Karpas-422 (cell line): ENCODE results near the gene RPS6KL1. TPM values are rescaled to one million over a fixed set of nuclear protein-coding genes. Genes with fewer than 3 reads are reported as not detected.

Source experiments
- DNase-seq: peaks from one replicate; pipeline ENCODE4 v3.0.0-alpha.2; 2015
- H2AFZ ChIP-seq: fragments of 200-600 bp; sonication (generic); 2 replicates; pipeline ENCODE4 v1.6.1; 2014; ENCODE audit warnings: antibody characterized with exemption, low read length, mixed read lengths
- H3K27ac ChIP-seq: fragments of 200-600 bp; sonication (generic); 2 replicates; pipeline ENCODE4 v1.5.1; 2014; ENCODE audit warnings: mild to moderate bottlenecking, low read length, moderate library complexity
- H3K27me3 ChIP-seq: fragments of 200-600 bp; sonication (generic); 2 replicates; pipeline ENCODE4 v1.6.1; 2014; ENCODE audit warnings: low read length, mixed read lengths
- H3K36me3 ChIP-seq: fragments of 200-600 bp; sonication (generic); 2 replicates; pipeline ENCODE4 v1.6.1; 2014; ENCODE audit warnings: low read length, mixed read lengths; ENCODE audit not compliant: insufficient read depth
- H3K4me1 ChIP-seq: fragments of 200-600 bp; sonication (generic); 2 replicates; pipeline ENCODE4 v1.6.1; 2014; ENCODE audit warnings: mild to moderate bottlenecking, low read length, mixed read lengths
- H3K4me2 ChIP-seq: fragments of 200-600 bp; sonication (generic); 2 replicates; pipeline ENCODE4 v1.6.1; 2014; ENCODE audit warnings: low read length, low read depth, mild to moderate bottlenecking; ENCODE audit not compliant: poor library complexity, severe bottlenecking
- H3K4me3 ChIP-seq: fragments of 200-600 bp; sonication (generic); 2 replicates; pipeline ENCODE4 v1.5.1; 2014; ENCODE audit warnings: mild to moderate bottlenecking, antibody characterized with exemption, low read length, mixed read lengths
- H3K79me2 ChIP-seq: fragments of 200-600 bp; sonication (generic); 2 replicates; pipeline ENCODE4 v1.6.1; 2014; ENCODE audit warnings: mild to moderate bottlenecking, low read length, mixed read lengths
- H3K9ac ChIP-seq: fragments of 200-600 bp; sonication (generic); 2 replicates; pipeline ENCODE4 v1.6.0; 2014; ENCODE audit warnings: low read length
- H3K9me2 ChIP-seq: fragments of 200-600 bp; sonication (generic), shearing (Covaris generic); replicated peaks from 2 replicates; pipeline ENCODE4 v1.6.0; 2014; ENCODE audit warnings: mild to moderate bottlenecking, low read length, moderate library complexity; ENCODE audit not compliant: insufficient read depth
- H3K9me3 ChIP-seq: fragments of 300-700, 200-600 bp; sonication (generic); 2 replicates; pipeline ENCODE4 v1.6.1; 2014; ENCODE audit warnings: low read length, mixed read lengths
- H4K20me1 ChIP-seq: fragments of 200-600 bp; sonication (generic); 2 replicates; pipeline ENCODE4 v1.6.1; 2014; ENCODE audit warnings: mild to moderate bottlenecking, antibody characterized with exemption, low read length, low read depth; ENCODE audit not compliant: insufficient read depth
- total RNA-seq: library from RNA; depleted of rRNA; stranded (reverse); fragments of >200 nt; shearing (Covaris generic); gene quantifications from 2 replicates; pipeline ENCODE4 v1.2.3, GENCODE V29; 2014; ENCODE audit warnings: low replicate concordance

RPS6KL1 gene
- total RNA-seq, 1 experiment from 2014 or later, result 34.3 TPM

- Histone ChIP-seq H4K20me1 (no peaks in the 10 kb centered on the region), H3K9ac (peak overlapping the region; percentile 40; the same call in 1 of the 2 replicates), H3K9me2 (no peaks in the 10 kb centered on the region), H3K27ac (no peak overlapping the region), H3K4me1 (peaks cover 20% of the 10 kb centered on the region), H2AFZ (peak overlapping the region; percentile 96), H3K9me3 (no peaks in the 10 kb centered on the region), H3K79me2 (no peaks in the 10 kb centered on the region), H3K4me3 (no peak overlapping the region; the same call in 1 of the 2 replicates), H3K36me3 (no peaks in the 10 kb centered on the region), H3K27me3 (no peaks in the 10 kb centered on the region), H3K4me2 (peak overlapping the region; percentile 40)
- DNase-seq, result no peak
These were observed 39.0 kb upstream of the RPS6KL1 start for GRCh38 chr14:74962046-74962445.

GRCh38 chr14:74961238-74961911, 38.3 kb upstream of the RPS6KL1 start:
- no peak for DNase-seq
- no peaks in the 10 kb centered on the region for H3K36me3 ChIP-seq
- H3K4me1 ChIP-seq, result peaks cover 20% of the 10 kb centered on the region
- no peaks in the 10 kb centered on the region for H4K20me1 ChIP-seq
- no peaks in the 10 kb centered on the region for H3K79me2 ChIP-seq
- no peak overlapping the region for H3K27ac ChIP-seq
- no peak overlapping the region for H3K4me3 ChIP-seq
- no peaks in the 10 kb centered on the region for H3K9me3 ChIP-seq
- no peaks in the 10 kb centered on the region for H3K27me3 ChIP-seq
- no peak overlapping the region for H3K9ac ChIP-seq
- no peak overlapping the region for H2AFZ ChIP-seq
- H3K4me2 ChIP-seq, result no peak overlapping the region
- no peaks in the 10 kb centered on the region for H3K9me2 ChIP-seq

- DNase-seq, result no peak
- H3K4me1 ChIP-seq, result peaks cover 20% of the 10 kb centered on the region
- H4K20me1 ChIP-seq, result no peaks in the 10 kb centered on the region
- no peak overlapping the region for H2AFZ ChIP-seq
- H3K9ac ChIP-seq, result no peak overlapping the region
- H3K4me3 ChIP-seq, result no peak overlapping the region
- H3K4me2 ChIP-seq, result no peak overlapping the region
- no peaks in the 10 kb centered on the region for H3K9me3 ChIP-seq
- H3K27me3 ChIP-seq, result no peaks in the 10 kb centered on the region
- H3K36me3 ChIP-seq, result no peaks in the 10 kb centered on the region
- no peak overlapping the region for H3K27ac ChIP-seq
- no peaks in the 10 kb centered on the region for H3K9me2 ChIP-seq
- no peaks in the 10 kb centered on the region for H3K79me2 ChIP-seq
These were observed 37.7 kb upstream of the RPS6KL1 start for GRCh38 chr14:74960736-74961135.

- Histone ChIP-seq H4K20me1 (no peaks in the 10 kb centered on the region), H3K79me2 (no peaks in the 10 kb centered on the region), H3K27ac (no peak overlapping the region), H3K36me3 (no peaks in the 10 kb centered on the region), H3K9ac (no peak overlapping the region), H3K4me3 (no peak overlapping the region), H3K4me1 (peaks cover 27% of the 10 kb centered on the region), H3K9me3 (no peaks in the 10 kb centered on the region), H2AFZ (no peak overlapping the region), H3K9me2 (no peaks in the 10 kb centered on the region), H3K4me2 (no peak overlapping the region), H3K27me3 (no peaks in the 10 kb centered on the region)
- no peak for DNase-seq
These were observed 36.6 kb upstream of the RPS6KL1 start for GRCh38 chr14:74959596-74960180.

GRCh38 chr14:74956280-74957072, 33.4 kb upstream of the RPS6KL1 start:
- Histone ChIP-seq H3K36me3 (no peaks in the 10 kb centered on the region), H3K9me2 (no peaks in the 10 kb centered on the region), H3K9ac (no peak overlapping the region), H4K20me1 (no peaks in the 10 kb centered on the region), H3K9me3 (no peaks in the 10 kb centered on the region), H2AFZ (no peak overlapping the region), H3K79me2 (no peaks in the 10 kb centered on the region), H3K4me2 (no peak overlapping the region), H3K4me1 (peaks cover 14% of the 10 kb centered on the region), H3K27me3 (no peaks in the 10 kb centered on the region), H3K4me3 (no peak overlapping the region), H3K27ac (no peak overlapping the region)
- no peak for DNase-seq

- H3K4me3 ChIP-seq, result no peak overlapping the region
- no peaks in the 10 kb centered on the region for H3K9me3 ChIP-seq
- H3K79me2 ChIP-seq, result no peaks in the 10 kb centered on the region
- no peaks in the 10 kb centered on the region for H4K20me1 ChIP-seq
- H3K9me2 ChIP-seq, result no peaks in the 10 kb centered on the region
- H3K36me3 ChIP-seq, result no peaks in the 10 kb centered on the region
- no peak overlapping the region for H3K27ac ChIP-seq
- peaks cover 14% of the 10 kb centered on the region for H3K4me1 ChIP-seq
- no peak overlapping the region for H2AFZ ChIP-seq
- no peak overlapping the region for H3K4me2 ChIP-seq
- no peaks in the 10 kb centered on the region for H3K27me3 ChIP-seq
- H3K9ac ChIP-seq, result no peak overlapping the region
- no peak for DNase-seq
These were observed 32.9 kb upstream of the RPS6KL1 start for GRCh38 chr14:74956027-74956279.

GRCh38 chr14:74955229-74956026, 32.4 kb upstream of the RPS6KL1 start, which contains the start of gene PGF:
Gene PGF (minus strand): TSS chr14:74955597. CDS start chr14:74955242, 355 bp downstream.
- H3K9me2 ChIP-seq, result no peaks in the 10 kb centered on the region
- H2AFZ ChIP-seq, result no peak within 1 kb of the TSS
- no peaks in the 10 kb centered on the region for H3K27me3 ChIP-seq
- no peak within 1 kb of the TSS for H3K9ac ChIP-seq
- no peak for DNase-seq
- H3K27ac ChIP-seq, result no peak within 1 kb of the TSS
- H3K79me2 ChIP-seq, result no peaks in the 10 kb centered on the region
- H3K4me1 ChIP-seq, result peaks cover 14% of the 10 kb centered on the region
- H3K4me3 ChIP-seq, result no peak within 1 kb of the TSS; the same call in 1 of the 2 replicates
- no peaks in the 10 kb centered on the region for H3K36me3 ChIP-seq
- H3K9me3 ChIP-seq, result no peaks in the 10 kb centered on the region
- H4K20me1 ChIP-seq, result no peaks in the 10 kb centered on the region
- H3K4me2 ChIP-seq, result peak within 1 kb of the TSS; percentile 33

GRCh38 chr14:74954947-74955228, 31.8 kb upstream of the RPS6KL1 start:
- Histone ChIP-seq H3K27me3 (no peaks in the 10 kb centered on the region), H3K36me3 (no peaks in the 10 kb centered on the region), H3K79me2 (no peaks in the 10 kb centered on the region), H3K4me3 (no peak overlapping the region; the same call in 1 of the 2 replicates), H3K27ac (no peak overlapping the region), H3K4me2 (peak overlapping the region; percentile 33), H3K9me3 (no peaks in the 10 kb centered on the region), H4K20me1 (no peaks in the 10 kb centered on the region), H3K9ac (no peak overlapping the region), H2AFZ (no peak overlapping the region), H3K4me1 (peaks cover 14% of the 10 kb centered on the region), H3K9me2 (no peaks in the 10 kb centered on the region)
- no peak for DNase-seq
